HG03108 (cell line): ENCODE measurements around the gene HDHD2.

Experiments
- ATAC-seq: cut with Tn5 transposase; IDR thresholded peaks from one replicate; pipeline ENCODE4 v1.9.1; 2021; ENCODE audit warnings: moderate library complexity; ENCODE audit not compliant: unreplicated experiment

The HDHD2 gene

GRCh38 chr18:47075098-47075883, 75.0 kb downstream of the HDHD2 start:
- ATAC-seq = no peak

- no peak for ATAC-seq
Observed at GRCh38 chr18:47067648-47068047, 82.7 kb downstream of the HDHD2 start.

GRCh38 chr18:47063096-47063495, 87.2 kb downstream of the HDHD2 start:
- ATAC-seq = no peak

- ATAC-seq = no peak
Observed at GRCh38 chr18:47062471-47062870, 87.8 kb downstream of the HDHD2 start.
